Central memory CD4-positive, alpha-beta T cell (primary cell): Measurements from ENCODE around the gene AP5M1.
"Not testable (repeated sequence)": the region's sequence is repeated elsewhere in the genome, so short reads cannot be mapped to it uniquely, and the experiment has no call there.

ENCODE experiments used
- DNase-seq: peaks from one replicate; pipeline ENCODE4 v3.0.0; 2022

Gene AP5M1

DNA sequence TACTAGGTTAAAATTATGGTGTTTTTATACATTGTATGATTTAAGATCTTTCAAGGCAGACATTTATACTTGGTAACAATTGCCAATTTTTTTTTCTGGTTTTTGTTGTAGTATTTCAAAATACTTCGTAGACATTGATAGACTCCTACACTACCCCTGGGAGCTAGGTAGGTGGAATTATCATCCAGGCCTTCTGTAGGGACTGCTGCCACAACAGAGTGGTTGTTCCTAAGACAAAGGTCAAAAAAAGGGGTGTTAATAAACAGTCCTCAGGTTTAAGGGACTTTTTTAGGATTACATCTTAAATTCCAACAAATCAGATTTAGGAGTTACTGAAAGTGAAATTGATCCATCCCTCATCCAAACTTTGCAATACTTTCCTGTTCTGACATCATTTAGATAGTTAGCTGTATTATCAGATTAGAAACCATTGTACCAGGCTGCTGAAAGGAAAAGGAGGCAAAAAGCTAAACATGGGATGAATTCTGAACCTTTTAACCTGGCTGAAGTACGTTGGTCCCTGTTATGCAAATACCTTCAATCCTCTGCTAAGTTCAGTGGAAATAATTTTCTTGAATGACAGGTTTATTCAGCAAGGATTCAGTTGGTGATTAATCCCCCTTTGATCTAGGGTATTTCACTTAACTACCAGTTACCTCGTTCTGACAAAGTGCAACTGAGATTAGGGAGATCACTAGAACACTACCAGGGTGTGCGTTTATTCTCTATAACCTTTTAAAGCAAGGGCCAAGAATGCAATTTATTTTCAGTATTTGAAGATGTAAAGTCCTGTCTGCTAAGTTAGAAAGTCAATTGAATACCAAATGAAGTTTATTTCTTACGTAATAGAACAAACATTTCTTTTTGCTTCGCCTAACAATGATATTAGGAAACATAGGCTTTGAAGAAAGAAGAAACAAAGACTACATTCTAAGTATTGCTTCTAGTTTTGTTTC, 23.2 kb downstream of the AP5M1 start:
- no peak for DNase-seq

DNA sequence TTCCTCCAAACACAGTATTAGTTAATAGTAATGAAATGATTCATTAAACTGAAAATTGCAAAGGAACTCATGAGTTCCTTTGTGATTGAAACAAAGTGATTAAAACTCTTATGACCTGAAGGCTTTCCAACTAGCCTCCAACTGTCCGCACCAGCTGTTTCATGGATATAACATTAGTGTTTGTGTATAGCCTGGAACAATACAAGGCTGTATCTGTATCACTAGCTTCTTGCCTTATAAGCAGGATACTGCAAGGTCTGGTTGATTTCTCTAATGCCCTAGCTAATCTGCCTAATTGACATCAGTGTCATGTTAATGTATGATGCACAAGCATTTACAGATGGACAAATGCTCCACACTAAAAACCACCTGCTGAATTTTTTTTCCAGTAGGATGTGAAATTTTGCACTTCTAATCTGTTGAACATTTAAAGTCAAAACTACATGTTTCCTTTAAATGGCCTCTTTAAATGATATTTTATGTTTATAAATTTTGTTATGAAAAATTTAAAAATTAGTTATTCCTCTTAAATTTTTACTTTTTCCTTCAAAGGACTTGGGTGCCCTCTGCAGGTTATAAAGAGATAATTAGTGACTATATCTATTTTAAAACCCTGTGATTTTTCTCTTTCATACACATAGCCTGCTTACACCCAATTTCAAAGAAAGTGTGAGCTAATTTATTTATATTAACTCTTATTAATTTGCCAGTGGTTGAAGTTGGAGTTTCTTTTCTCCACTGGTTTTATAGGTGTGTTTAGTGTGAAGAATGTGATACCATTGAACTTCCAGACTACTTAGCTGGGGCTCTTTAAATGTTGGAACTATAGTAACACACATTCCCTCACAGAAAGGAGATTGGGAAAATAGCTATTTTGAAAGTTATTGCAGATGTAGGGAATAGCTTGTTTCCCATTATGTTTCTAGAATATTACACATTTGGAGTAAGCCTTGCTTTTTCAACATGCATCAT, 25.4 kb downstream of the AP5M1 start:
- no peak for DNase-seq

DNA sequence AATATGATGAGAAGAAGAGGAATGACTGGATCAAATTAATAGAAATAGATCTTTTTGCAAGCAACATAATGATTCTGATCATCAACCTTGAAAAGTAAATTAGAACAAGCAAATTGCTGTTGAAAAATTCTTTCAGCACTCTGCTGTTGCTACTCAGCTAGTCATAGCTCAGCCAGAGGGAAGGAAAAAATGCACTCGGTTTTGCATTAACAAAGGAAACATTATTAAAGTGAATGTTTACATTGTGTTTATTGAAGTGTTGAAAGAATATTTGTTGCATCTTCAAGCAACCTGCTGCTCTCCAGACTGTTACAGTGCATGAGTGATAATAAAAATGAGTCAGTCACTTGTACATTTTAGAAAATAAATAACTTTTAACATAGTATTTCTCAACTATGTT, 26.5 kb downstream of the AP5M1 start:
- no peak for DNase-seq

DNA sequence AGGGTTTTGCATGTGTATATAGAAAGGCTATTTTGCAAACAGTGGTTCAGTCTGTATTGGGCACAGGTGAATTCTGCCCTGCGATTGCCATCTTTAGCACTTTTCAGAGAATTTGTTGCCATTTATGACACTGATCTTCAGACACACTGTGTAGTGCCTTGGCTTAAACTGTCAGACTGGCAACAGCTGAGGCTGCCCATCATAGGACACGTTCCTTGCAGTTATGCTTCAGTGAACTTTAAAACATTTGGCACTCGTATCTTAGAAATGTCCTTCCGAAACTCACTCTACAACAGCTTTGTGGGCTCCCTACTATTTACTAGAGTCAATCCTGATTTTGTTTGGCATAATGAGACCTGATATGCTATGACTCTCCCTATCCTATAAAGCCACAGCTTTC, 29.1 kb downstream of the AP5M1 start:
- DNase-seq, result no peak

DNA sequence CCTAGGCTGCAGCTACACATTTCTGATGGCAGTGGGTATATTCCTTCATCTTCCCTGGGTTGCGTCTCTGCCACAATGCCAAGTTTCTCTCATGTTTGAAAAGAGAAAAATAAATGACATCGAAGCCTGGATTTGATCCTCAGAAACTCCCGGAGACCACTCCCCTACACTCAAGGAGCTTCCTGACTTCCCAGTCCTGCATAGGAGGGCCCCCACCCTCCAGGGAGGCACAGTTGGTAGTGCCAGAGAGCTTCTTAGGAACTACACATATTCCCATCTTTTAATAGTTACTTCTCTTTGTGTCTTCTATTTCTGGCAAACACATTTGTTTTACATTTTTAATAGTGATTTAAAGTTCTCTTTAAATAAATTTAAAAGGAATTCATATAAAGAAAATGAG, 30.7 kb downstream of the AP5M1 start:
- no peak for DNase-seq

DNA sequence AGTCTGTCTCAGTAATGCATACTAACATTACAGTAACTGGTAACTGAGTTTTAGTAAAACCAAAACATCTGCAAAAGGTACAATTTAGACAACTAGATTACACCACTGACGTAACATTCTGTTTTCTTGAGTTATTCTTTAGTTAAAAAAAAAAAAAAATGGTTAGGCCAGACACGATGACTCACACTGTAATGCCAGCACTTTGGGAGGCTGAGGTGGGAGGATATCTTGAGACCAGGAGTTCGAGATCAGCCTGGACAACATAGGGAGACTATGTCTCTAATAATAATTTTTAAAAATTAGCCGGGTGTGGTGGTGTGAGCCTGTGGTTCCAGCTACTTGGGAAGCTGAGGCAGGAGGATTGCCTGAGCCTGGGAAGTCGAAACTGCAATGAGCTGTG, 34.1 kb downstream of the AP5M1 start:
- no peak for DNase-seq

DNA sequence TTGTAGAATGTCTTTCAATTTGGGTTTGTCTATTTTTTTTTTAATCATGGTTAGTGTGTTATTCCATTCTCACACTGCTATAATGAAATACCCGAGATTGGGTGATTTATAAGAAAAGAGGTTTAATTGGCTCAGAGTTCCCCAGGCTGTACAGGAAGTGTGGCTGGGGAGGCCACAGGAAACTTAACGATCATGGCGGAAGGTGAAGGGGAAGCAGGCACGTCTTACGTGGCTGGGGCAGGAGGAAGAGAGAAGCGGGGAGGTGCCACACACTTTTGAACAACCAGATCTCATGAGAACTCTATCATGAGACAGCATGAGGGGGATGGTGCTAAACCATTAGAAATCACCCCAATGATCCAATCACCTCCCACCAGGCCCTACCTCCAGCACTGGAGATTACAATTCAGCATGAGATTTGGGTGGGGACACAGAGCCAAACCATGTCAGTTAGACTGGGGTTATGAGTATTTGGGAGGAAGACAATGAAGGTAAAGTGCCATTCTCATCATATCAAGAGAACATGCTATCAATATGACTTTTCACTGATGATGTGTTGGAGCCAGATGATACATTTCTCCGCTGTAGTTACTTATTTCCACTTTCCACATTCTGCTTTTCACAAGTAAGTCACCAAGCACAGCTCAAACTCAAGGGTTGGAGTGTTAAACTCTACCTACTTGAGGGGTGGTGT, 45.8 kb downstream of the AP5M1 start:
- no peak for DNase-seq

DNA sequence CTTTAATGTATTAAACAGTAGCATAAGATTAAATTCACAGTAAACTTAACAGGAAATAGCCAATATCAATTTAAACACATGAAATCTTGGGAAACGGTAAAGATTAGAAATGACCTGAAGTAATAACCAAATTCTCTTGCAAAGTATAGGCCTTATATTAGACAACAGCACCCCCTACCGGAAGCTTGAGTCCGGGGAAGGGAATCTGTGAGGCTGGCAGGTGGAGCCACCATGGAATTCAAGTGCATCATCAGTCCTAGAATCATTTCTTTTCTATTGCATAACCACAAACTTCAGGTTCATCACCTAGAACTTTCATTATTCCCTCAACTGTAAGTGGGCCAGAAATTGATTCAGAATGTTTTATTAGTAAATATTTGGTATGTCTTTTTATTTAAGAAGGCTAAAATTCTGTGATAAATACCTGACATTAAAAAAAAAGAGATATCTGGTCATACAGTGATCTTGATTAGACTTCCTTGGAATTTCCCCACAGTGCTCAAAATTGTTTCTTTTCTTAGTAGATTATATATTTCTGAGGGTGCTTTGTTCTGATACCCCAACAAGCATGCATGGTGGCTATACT, 48.6 kb downstream of the AP5M1 start:
- peak; percentile 63 for DNase-seq

DNA sequence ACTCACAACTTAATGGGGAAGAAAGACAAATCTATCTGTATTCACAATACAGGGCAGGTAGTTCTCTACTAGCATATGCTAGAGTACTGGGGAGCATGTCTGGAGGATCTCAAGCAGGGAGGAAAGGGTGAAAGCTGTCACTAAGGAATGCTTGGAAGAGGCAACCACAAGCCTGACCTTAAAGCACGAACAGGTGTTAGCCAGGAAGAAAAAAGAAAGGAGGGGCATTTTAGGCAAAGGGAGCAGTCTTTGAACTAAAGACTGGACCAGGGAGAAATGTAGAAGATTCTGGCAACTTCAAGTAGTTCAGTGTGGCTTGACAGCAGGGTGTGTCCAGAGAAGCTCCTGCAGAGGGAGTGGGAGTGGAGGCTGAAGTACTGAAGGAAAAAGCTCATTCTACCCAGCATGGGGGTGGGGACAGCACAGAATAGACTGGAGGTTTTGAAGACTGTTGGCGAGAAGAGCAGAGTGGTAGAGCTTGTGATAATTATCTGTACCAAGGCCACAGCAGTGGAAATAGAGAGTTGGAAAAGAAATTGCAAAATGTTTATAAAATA, 50.9 kb downstream of the AP5M1 start:
- no peak for DNase-seq

DNA sequence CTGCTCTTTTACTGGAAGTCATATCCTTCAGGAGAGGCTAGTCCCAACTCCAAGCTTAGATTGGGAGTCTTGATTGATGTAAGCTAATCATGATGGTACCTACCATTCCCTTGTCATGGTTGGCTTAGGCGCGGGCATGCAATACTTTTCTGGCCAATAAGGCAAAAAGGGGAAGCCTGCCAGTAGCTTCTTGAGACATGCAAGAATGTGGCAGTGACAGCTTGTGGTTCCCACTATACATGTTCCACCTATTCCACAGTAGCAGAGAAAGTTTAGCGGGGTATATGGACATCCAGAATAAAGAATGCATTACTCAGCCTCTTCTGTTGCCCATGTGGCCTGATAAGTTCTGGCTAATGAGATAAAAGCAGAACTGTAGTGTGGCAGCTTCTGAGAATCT, 55.0 kb downstream of the AP5M1 start:
- no peak for DNase-seq

DNA sequence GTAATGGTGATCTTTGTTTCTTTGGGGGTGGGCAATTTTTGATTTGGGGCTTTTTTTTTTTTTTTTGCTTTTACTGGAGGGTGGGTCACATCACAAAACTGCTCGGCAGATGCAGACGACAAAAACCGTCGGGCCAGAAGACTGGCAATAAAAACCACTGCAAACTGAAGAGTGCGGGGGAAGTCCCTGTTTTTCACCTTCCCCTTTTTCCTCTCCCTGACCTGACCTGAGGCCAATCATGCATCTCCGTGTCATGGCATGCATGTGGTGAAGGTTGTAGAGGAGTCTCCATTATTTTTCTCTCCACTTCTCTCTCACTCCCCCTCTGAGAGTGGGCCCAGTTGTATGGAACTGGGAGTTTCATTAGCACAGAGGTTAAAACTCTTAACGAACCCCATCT, 57.5 kb downstream of the AP5M1 start:
- DNase-seq, result no peak

DNA sequence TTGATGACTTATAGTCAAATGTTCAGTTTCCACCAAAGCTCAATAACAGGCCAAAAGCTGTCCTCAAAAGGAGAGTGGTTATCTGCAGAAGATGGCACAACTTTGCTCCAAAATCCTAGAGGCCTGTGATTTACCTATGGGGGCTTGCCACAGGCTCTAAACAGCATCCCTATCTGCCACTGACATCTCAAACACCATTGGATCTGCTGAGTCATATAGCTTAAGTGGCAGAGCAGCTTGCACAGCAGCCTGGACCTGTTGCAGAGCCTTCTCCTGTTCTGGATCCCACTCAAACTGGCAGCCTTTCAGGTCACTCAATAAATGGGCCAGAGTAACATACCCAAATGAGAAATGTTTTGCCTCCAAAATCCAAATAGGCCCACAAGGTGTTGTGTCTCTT, 61.1 kb downstream of the AP5M1 start:
- DNase-seq, result no peak

DNA sequence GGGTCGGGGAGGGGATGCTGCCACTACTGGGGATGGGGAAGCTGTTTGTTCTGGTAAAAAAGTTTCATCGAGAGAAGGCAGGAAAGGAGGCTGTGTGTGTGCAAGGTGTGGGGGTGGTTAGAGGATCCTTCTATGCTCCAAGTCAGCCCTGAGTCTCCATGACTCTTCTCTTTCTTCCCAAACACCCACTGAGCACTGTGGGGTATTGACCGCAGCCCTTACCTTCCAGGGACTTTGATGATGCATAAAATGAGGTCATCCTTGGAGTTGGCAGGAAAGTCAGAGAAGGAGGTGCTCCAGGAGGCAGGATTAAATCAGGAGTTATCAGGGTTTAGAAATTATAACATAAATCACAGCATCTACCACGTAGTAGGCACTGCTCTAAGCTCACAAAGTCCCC, 63.7 kb downstream of the AP5M1 start:
- not testable (repeated sequence) for DNase-seq

DNA sequence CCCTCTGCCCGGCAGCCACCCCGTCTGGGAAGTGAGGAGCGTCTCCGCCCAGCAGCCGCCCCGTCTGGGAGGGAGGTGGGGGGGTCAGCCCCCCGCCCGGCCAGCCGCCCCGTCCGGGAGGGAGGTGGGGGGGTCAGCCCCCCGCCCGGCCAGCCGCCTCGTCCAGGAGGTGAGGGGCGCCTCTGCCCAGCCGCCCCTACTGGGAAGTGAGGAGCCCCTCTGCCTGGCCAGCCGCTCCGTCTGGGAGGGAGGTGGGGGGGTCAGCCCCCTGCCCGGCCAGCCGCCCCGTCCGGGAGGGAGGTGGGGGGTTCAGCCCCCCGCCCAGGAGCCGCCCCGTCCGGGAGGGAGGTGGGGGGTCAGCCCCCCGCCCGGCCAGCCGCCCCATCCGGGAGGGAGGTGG, 65.0 kb downstream of the AP5M1 start:
- not testable (repeated sequence) for DNase-seq

DNA sequence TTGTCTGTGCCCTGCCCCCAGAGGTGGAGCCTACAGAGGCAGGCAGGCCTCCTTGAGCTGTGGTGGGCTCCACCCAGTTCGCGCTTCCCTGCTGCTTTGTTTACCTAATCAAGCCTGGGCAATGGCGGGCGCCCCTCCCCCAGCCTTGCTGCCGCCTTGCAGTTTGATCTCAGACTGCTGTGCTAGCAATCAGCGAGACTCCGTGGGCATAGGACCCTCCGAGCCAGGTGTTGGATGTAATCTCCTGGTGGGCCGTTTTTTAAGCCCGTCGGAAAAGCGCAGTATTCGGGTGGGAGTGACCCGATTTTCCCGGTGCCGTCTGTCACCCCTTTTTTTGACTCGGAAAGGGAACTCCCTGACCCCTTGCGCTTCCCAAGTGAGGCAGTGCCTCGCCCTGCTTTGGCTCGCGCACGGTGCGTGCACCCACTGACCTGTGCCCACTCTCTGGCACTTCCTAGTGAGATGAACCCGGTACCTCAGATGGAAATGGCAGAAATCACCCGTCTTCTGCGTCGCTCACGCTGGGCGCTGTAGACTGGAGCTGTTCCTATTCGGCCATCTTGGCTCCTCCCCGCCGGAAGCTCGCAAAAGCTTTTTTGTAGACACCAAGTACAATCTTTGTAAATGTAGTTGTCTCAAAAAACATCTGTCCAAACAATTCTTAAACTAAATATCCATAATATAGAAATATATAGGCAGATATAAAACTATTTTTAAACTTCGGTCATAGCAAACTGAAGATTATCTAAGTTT, 75.0 kb downstream of the AP5M1 start:
- DNase-seq, result not testable (repeated sequence)

DNA sequence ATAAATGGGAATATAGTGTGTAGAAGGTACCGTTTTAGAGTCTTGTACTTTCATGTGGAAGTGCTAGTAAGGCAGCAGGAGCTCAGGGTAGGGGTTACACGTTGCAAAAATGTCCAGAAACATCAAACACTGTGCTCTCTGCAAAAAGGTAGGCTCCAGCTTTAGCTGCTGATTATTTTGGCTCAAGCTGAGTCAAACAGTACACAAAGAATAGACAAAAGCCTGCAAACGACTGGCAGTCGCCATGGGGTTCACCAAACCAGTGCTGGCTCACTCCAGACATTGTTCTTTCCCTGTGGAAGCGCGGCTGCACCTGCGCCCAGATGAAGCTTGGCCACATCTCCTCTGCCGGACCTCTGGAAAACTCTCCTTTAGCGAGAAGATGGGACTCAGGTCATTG, 76.3 kb downstream of the AP5M1 start:
- DNase-seq, result no peak

DNA sequence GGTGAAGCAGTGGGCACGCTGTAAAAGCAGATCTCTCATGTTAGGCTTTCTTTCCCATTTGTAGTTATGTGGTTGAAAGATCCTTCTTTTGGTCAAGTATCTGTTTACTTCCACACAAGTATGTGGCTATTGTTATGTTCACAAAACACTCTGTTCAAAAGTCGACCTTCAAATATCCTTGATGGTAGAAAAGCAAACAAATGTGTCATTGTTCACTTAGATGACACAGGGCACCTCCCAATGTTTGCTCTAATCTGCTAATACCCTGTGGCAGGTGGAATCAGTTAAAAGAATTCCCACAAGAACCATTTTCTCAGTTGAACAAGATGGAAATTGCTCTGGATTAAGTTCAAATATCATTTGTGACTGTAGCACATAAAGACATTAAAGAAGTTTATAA, 78.0 kb downstream of the AP5M1 start:
- no peak for DNase-seq
